OCI-LY1 (cell line): Measurements from ENCODE around the gene NEDD4L.
"Not testable (repeated sequence)": the region's sequence is repeated elsewhere in the genome, so short reads cannot be mapped to it uniquely, and the experiment has no call there.

Experiments
- H2AFZ ChIP-seq: fragments of 200-600 bp; sonication (generic), shearing (Covaris generic); 2 replicates; pipeline ENCODE4 v1.6.0; 2014; ENCODE audit warnings: antibody characterized with exemption, mild to moderate bottlenecking, low read length
- H3F3A ChIP-seq: fragments of 200-600 bp; sonication (generic), shearing (Covaris generic); 2 replicates; pipeline ENCODE4 v1.6.0; 2014; ENCODE audit warnings: mild to moderate bottlenecking, antibody characterized with exemption, low read length, moderate library complexity; ENCODE audit not compliant: insufficient read depth
- H3K27ac ChIP-seq: fragments of 200-600 bp; sonication (generic); 2 replicates; pipeline ENCODE4 v1.5.1; 2014; ENCODE audit warnings: low read length, mixed run types, mild to moderate bottlenecking, low read depth; ENCODE audit not compliant: poor library complexity, severe bottlenecking
- H3K27me3 ChIP-seq: fragments of 200-600 bp; sonication (generic); 2 replicates; pipeline ENCODE4 v1.6.0; 2014; ENCODE audit warnings: antibody characterized with exemption, mild to moderate bottlenecking, low read length, moderate library complexity; ENCODE audit not compliant: insufficient read depth
- H3K36me3 ChIP-seq: fragments of 200-600 bp; sonication (generic); 2 replicates; pipeline ENCODE4 v1.6.1; 2014; ENCODE audit warnings: mild to moderate bottlenecking, antibody characterized with exemption, low read length, moderate library complexity, mixed read lengths; ENCODE audit not compliant: insufficient read depth
- H3K4me1 ChIP-seq: fragments of 200-600 bp; sonication (generic); 2 replicates; pipeline ENCODE4 v1.5.1; 2014; ENCODE audit warnings: mild to moderate bottlenecking, low read length, moderate library complexity; ENCODE audit not compliant: insufficient read depth, severe bottlenecking
- H3K4me2 ChIP-seq: fragments of 200-600 bp; sonication (generic), shearing (Covaris generic); 2 replicates; pipeline ENCODE4 v1.6.1; 2014; ENCODE audit warnings: low read length
- H3K4me3 ChIP-seq: fragments of 200-600 bp; sonication (generic); 2 replicates; pipeline ENCODE4 v1.5.1; 2014; ENCODE audit warnings: low read length, low read depth, mild to moderate bottlenecking, mixed read lengths; ENCODE audit not compliant: poor library complexity, severe bottlenecking
- H3K79me2 ChIP-seq: fragments of 200-600 bp; shearing (Covaris generic); 2 replicates; pipeline ENCODE4 v1.6.1; 2016; ENCODE audit warnings: mixed run types, low read length, mixed read lengths; ENCODE audit not compliant: insufficient read depth
- H3K9ac ChIP-seq: fragments of 200-600 bp; sonication (generic), shearing (Covaris generic); 2 replicates; pipeline ENCODE4 v1.6.1; 2014; ENCODE audit warnings: mild to moderate bottlenecking, low read length, mixed read lengths
- H3K9me2 ChIP-seq: fragments of 200-600 bp; sonication (generic), shearing (Covaris generic); 2 replicates; pipeline ENCODE4 v1.6.1; 2014; ENCODE audit warnings: low read depth, mild to moderate bottlenecking, low read length, mixed read lengths
- H3K9me3 ChIP-seq: fragments of 200-600 bp; shearing (Covaris generic); 2 replicates; pipeline ENCODE4 v1.6.1; 2014; ENCODE audit warnings: low read length, mixed read lengths
- H4K20me1 ChIP-seq: fragments of 200-600 bp; sonication (generic), shearing (Covaris generic); 2 replicates; pipeline ENCODE4 v1.6.0; 2016; ENCODE audit warnings: mild to moderate bottlenecking, low read length; ENCODE audit not compliant: insufficient read depth
- CTCF ChIP-seq: fragments of 200-600 bp; sonication (generic), shearing (Covaris generic); IDR thresholded peaks from 2 replicates; pipeline ENCODE4 v1.5.1; 2017; ENCODE audit warnings: mild to moderate bottlenecking, antibody characterized with exemption, low read length, moderate library complexity, mixed read lengths
- EZH2 ChIP-seq: fragments of 200-600 bp; sonication (generic), shearing (Covaris generic); IDR thresholded peaks from 2 replicates; pipeline ENCODE4 v1.8.0; 2017; ENCODE audit warnings: borderline replicate concordance, mixed run types, mild to moderate bottlenecking, antibody characterized with exemption, low read length, moderate library complexity, mixed read lengths

Gene NEDD4L

GRCh38 chr18:58169472-58169871 lies 125.4 kb downstream of the NEDD4L start:
- Histone ChIP-seq H3K4me2 (no peak overlapping the region), H3K36me3 (no peaks in the 10 kb centered on the region), H2AFZ (no peak overlapping the region), H3K4me3 (no peak overlapping the region), H4K20me1 (no peaks in the 10 kb centered on the region), H3K9ac (no peak overlapping the region), H3K9me3 (no peaks in the 10 kb centered on the region), H3F3A (no peaks in the 10 kb centered on the region), H3K27ac (no peak overlapping the region), H3K27me3 (0 out of 2 replicates have a peak, but pooled peaks cover 3% of the 10 kb centered on the region), H3K4me1 (no peaks in the 10 kb centered on the region), H3K79me2 (no peaks in the 10 kb centered on the region), H3K9me2 (no peaks in the 10 kb centered on the region)
- TF ChIP-seq CTCF: no peak

GRCh38 chr18:58170036-58170435 lies 126.0 kb downstream of the NEDD4L start:
- not testable (repeated sequence) for H3K27me3 ChIP-seq, H4K20me1 ChIP-seq, H3K9me3 ChIP-seq, H3K4me3 ChIP-seq, H3K4me2 ChIP-seq, H3F3A ChIP-seq, H2AFZ ChIP-seq, H3K9ac ChIP-seq, H3K27ac ChIP-seq, H3K9me2 ChIP-seq, H3K4me1 ChIP-seq, H3K36me3 ChIP-seq, H3K79me2 ChIP-seq

- H3K4me3 ChIP-seq: no peak overlapping the region
- no peaks in the 10 kb centered on the region for H3K9me3 ChIP-seq
- H3K4me1 ChIP-seq: no peaks in the 10 kb centered on the region
- H3K36me3 ChIP-seq: no peaks in the 10 kb centered on the region
- no peaks in the 10 kb centered on the region for H3K9me2 ChIP-seq
- no peak overlapping the region for H3K4me2 ChIP-seq
- 0 out of 2 replicates have a peak, but pooled peaks cover 3% of the 10 kb centered on the region for H3K27me3 ChIP-seq
- no peak overlapping the region for H3K27ac ChIP-seq
- no peaks in the 10 kb centered on the region for H4K20me1 ChIP-seq
- no peaks in the 10 kb centered on the region for H3K79me2 ChIP-seq
- H3F3A ChIP-seq: no peaks in the 10 kb centered on the region
- no peak overlapping the region for H2AFZ ChIP-seq
- TF ChIP-seq EZH2 (no peak), CTCF (no peak)
- no peak overlapping the region for H3K9ac ChIP-seq
These were observed 128.0 kb downstream of the NEDD4L start for GRCh38 chr18:58172031-58172430.

GRCh38 chr18:58174285-58174684 lies 130.3 kb downstream of the NEDD4L start:
- Histone ChIP-seq H3K27me3 (0 out of 2 replicates have a peak, but pooled peaks cover 3% of the 10 kb centered on the region), H3K9ac (no peak overlapping the region), H3K27ac (no peak overlapping the region), H3F3A (no peaks in the 10 kb centered on the region), H3K79me2 (no peaks in the 10 kb centered on the region), H3K9me2 (no peaks in the 10 kb centered on the region), H2AFZ (no peak overlapping the region), H3K4me1 (no peaks in the 10 kb centered on the region), H4K20me1 (no peaks in the 10 kb centered on the region), H3K9me3 (no peaks in the 10 kb centered on the region), H3K4me3 (no peak overlapping the region), H3K36me3 (no peaks in the 10 kb centered on the region), H3K4me2 (no peak overlapping the region)
- no peak for TF ChIP-seq EZH2
- TF ChIP-seq CTCF: no peak
